Fibroblast of lung (primary cell): ENCODE results near the gene RETN. TPM values are rescaled to one million over a fixed set of nuclear protein-coding genes. Genes with fewer than 3 reads are reported as not detected.

Experiments
- DNase-seq, 2 donors: peaks; one replicate each; pipeline versions ENCODE4 v3.0.0 to v3.0.0-alpha.2; 2010; ENCODE audit warnings: low read depth in 2 of 2
- H2AFZ ChIP-seq: 2 replicates; pipeline ENCODE4 v1.5.1; 2012; ENCODE audit warnings: low read length, control low read depth, inconsistent platforms
- H3K27ac ChIP-seq: 2 replicates; pipeline ENCODE4 v1.5.1; 2011; ENCODE audit warnings: low read length, control low read depth; ENCODE audit not compliant: insufficient read depth
- H3K27me3 ChIP-seq: 2 replicates; pipeline ENCODE4 v1.5.1; 2011; ENCODE audit warnings: mild to moderate bottlenecking, low read length; ENCODE audit not compliant: control insufficient read depth, insufficient read depth
- H3K36me3 ChIP-seq: 2 replicates; pipeline ENCODE4 v1.5.1; 2011; ENCODE audit warnings: low read length; ENCODE audit not compliant: control insufficient read depth, insufficient read depth
- H3K4me1 ChIP-seq: 2 replicates; pipeline ENCODE4 v1.5.1; 2011; ENCODE audit warnings: low read length; ENCODE audit not compliant: control insufficient read depth, insufficient read depth; ENCODE audit errors: extremely low read depth
- H3K4me2 ChIP-seq: 2 replicates; pipeline ENCODE4 v1.5.1; 2011; ENCODE audit warnings: low read length, control low read depth; ENCODE audit not compliant: insufficient read depth; ENCODE audit errors: extremely low read depth
- H3K4me3 ChIP-seq, 4 experiments: fragments of 200-600 bp in 1 of 4; sonication (generic) in 1 of 4; replicated peaks in 1 of 4; 2 replicates each; pipeline ENCODE4 v1.5.1; 2011 to 2016; ENCODE audit warnings: low read length in 4 of 4, low read depth in 3 of 4, mild to moderate bottlenecking in 3 of 4, control low read depth in 2 of 4, inconsistent platforms in 1 of 4, mixed read lengths in 1 of 4; ENCODE audit not compliant: insufficient read depth in 1 of 4; ENCODE audit errors: control extremely low read depth in 1 of 4
- H3K79me2 ChIP-seq: 2 replicates; pipeline ENCODE4 v1.5.1; 2012; ENCODE audit warnings: mild to moderate bottlenecking, low read length, inconsistent platforms; ENCODE audit not compliant: control insufficient read depth, insufficient read depth
- H3K9ac ChIP-seq: 2 replicates; pipeline ENCODE4 v1.5.1; 2011; ENCODE audit warnings: mild to moderate bottlenecking, low read length, control low read depth; ENCODE audit not compliant: insufficient read depth
- H3K9me3 ChIP-seq: 2 replicates; pipeline ENCODE4 v1.5.1; 2012; ENCODE audit warnings: low read depth, low read length; ENCODE audit not compliant: control insufficient read depth, insufficient read depth
- H4K20me1 ChIP-seq: 2 replicates; pipeline ENCODE4 v1.5.1; 2011; ENCODE audit warnings: low read length; ENCODE audit not compliant: control insufficient read depth, insufficient read depth; ENCODE audit errors: extremely low read depth
- EZH2 ChIP-seq: IDR thresholded peaks from 2 replicates; pipeline ENCODE4 v1.5.1; 2012; ENCODE audit warnings: low read length, control low read depth, mild to moderate bottlenecking; ENCODE audit errors: missing control alignments
- polyA plus RNA-seq, 2 donors: library from polyadenylated mRNA; depleted of rRNA in 1 of 2; stranded (reverse) in 1 of 2; unstranded in 1 of 2; fragments of >200 nt; gene quantifications; 2 replicates each; pipeline ENCODE4 v1.2.1, GENCODE V29; 2011 to 2012; ENCODE audit warnings: missing spikeins in 1 of 2
- total RNA-seq: library from RNA; depleted of rRNA; stranded (reverse); fragments of >200 nt; gene quantifications from 2 replicates; pipeline ENCODE4 v1.2.1, GENCODE V29; 2014
- TF ChIP-seq, protein P1 (sequence below), 2 donors: IDR thresholded peaks in 1 of 2; conservative IDR thresholded peaks in 1 of 2; 1 replicate in 1 of 2; 2 replicates in 1 of 2; pipeline ENCODE4 v1.5.1; 2011 to 2012; ENCODE audit warnings: low read length in 2 of 2, control low read depth in 1 of 2, inconsistent platforms in 1 of 2, low read depth in 1 of 2, mild to moderate bottlenecking in 1 of 2

RETN gene
- total and polyA plus RNA-seq, 2 donors (not counting 1 experiment from before 2014, with no cell fraction given), result not detected

DNA sequence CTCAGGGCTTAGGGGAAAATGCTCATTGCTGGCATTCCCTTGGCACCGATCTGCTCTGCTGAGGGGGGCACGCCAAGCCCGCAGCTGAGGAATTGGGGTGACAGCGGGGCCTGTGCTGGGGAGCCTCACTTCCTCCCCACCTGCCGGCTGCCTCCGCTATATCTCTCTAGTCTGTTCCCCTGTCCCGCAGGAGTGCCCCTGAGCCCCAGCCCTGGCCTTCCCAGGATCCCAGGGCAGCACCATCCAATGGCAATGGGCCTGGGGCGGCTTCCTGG is 22.5 kb upstream of the RETN start:
- Histone ChIP-seq H3K4me3 (no peak overlapping the region), H2AFZ (no peak overlapping the region), H3K36me3 (no peaks in the 10 kb centered on the region), H3K9me3 (no peaks in the 10 kb centered on the region), H3K27ac (no peak overlapping the region), H3K9ac (no peak overlapping the region), H3K4me1 (no peaks in the 10 kb centered on the region), H3K79me2 (no peaks in the 10 kb centered on the region), H3K4me2 (no peak overlapping the region), H4K20me1 (no peaks in the 10 kb centered on the region), H3K27me3 (no peaks in the 10 kb centered on the region)
- no peak for DNase-seq
- TF ChIP-seq, protein P1, sequence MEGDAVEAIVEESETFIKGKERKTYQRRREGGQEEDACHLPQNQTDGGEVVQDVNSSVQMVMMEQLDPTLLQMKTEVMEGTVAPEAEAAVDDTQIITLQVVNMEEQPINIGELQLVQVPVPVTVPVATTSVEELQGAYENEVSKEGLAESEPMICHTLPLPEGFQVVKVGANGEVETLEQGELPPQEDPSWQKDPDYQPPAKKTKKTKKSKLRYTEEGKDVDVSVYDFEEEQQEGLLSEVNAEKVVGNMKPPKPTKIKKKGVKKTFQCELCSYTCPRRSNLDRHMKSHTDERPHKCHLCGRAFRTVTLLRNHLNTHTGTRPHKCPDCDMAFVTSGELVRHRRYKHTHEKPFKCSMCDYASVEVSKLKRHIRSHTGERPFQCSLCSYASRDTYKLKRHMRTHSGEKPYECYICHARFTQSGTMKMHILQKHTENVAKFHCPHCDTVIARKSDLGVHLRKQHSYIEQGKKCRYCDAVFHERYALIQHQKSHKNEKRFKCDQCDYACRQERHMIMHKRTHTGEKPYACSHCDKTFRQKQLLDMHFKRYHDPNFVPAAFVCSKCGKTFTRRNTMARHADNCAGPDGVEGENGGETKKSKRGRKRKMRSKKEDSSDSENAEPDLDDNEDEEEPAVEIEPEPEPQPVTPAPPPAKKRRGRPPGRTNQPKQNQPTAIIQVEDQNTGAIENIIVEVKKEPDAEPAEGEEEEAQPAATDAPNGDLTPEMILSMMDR (conservative IDR thresholded peaks at IDR 0.05 in 1 of 2, IDR thresholded peaks at IDR 0.05 in 1 of 2; ENCODE audit: low read depth in 1 of 2, low read length in 2 of 2), result no peak
- TF ChIP-seq EZH2, result no peak

DNA sequence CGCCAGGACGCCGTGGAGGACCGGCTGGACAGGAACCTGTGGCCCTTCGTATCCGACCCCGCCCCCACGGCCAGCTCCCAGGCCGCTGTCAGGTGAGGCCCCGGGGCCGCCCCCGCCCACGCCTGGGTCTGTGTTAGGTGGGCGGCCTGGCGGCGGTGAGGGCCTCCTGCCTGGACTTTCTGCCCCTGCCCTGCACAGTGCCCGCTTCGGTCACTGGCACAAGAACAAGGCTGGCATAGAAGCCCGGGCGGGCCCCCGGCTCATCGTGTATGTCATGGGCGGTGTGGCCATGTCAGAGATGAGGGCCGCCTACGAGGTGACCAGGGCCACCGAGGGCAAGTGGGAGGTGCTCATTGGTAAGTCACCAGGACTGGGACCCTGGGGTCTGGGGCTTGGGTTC is 21.7 kb upstream of the RETN start:
- Histone ChIP-seq H2AFZ (no peak overlapping the region), H3K27ac (no peak overlapping the region), H4K20me1 (no peaks in the 10 kb centered on the region), H3K27me3 (no peaks in the 10 kb centered on the region), H3K9me3 (no peaks in the 10 kb centered on the region), H3K4me2 (no peak overlapping the region), H3K36me3 (no peaks in the 10 kb centered on the region), H3K9ac (no peak overlapping the region), H3K4me3 (no peak overlapping the region), H3K79me2 (no peaks in the 10 kb centered on the region), H3K4me1 (peaks cover under 1% of the 10 kb centered on the region)
- no peak for DNase-seq
- no peak for TF ChIP-seq EZH2
- TF ChIP-seq, protein P1 (conservative IDR thresholded peaks at IDR 0.05 in 1 of 2, IDR thresholded peaks at IDR 0.05 in 1 of 2; ENCODE audit: low read depth in 1 of 2, low read length in 2 of 2), result no peak

DNA sequence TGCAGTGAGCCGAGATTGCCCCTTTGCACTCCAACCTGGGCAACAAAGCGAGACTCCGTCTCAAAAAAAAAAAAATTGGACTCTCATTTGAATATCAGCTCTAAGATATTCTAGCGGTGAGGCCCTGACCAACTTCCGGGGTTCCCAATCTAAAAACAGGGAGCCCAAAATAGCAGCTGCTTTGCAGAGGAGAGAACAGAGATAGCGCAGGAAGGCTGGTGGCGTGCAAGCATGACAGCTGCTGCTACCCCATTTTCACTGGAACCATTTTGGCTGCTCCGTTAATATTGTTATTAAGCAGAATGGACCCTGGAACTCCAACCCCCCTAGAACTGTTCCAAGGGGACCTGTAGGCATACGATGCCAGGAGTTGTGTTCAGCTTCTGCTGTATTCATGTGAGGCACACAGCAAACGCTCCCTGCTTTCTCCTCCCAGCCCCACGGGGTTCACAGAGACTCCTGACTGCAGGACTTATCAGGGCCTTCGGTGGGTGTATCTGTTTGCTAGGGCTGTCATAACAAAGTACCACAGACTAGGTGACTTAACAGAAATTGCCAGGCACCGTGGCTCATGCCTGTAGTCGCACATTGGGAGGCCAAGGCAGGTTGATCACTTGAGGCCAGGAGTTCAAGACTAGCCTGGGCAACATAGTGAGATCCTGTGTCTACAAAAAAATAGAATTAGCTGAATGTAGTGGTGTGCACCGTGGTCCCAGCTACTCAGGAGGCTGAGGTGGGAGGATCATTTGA is 20.4 kb upstream of the RETN start:
- no peak overlapping the region for H3K4me3 ChIP-seq
- H3K27ac ChIP-seq, result no peak overlapping the region
- no peak for DNase-seq
- no peaks in the 10 kb centered on the region for H3K36me3 ChIP-seq
- H3K4me1 ChIP-seq, result peaks cover 3% of the 10 kb centered on the region
- no peaks in the 10 kb centered on the region for H3K79me2 ChIP-seq
- H3K4me2 ChIP-seq, result no peak overlapping the region
- no peaks in the 10 kb centered on the region for H3K27me3 ChIP-seq
- no peak overlapping the region for H2AFZ ChIP-seq
- H4K20me1 ChIP-seq, result no peaks in the 10 kb centered on the region
- H3K9me3 ChIP-seq, result no peaks in the 10 kb centered on the region
- TF ChIP-seq, protein P1 (conservative IDR thresholded peaks at IDR 0.05 in 1 of 2, IDR thresholded peaks at IDR 0.05 in 1 of 2; ENCODE audit: low read depth in 1 of 2, low read length in 2 of 2), result no peak
- no peak overlapping the region for H3K9ac ChIP-seq
